HG02970 (cell line): ENCODE measurements around the gene COPE.
"Not testable (repeated sequence)": the region's sequence is repeated elsewhere in the genome, so short reads cannot be mapped to it uniquely, and the experiment has no call there.

Source experiments
- ATAC-seq: cut with Tn5 transposase; IDR thresholded peaks from one replicate; pipeline ENCODE4 v1.9.1; 2021; ENCODE audit warnings: mild to moderate bottlenecking, moderate library complexity, moderate number of reproducible peaks; ENCODE audit not compliant: unreplicated experiment, low FRiP score

COPE gene

GRCh38 chr19:18919086-18919899 lies at the start of gene COPE, which contains the start of gene DDX49:
Gene COPE (minus strand): TSS chr19:18919387. CDS start chr19:18919348, 39 bp downstream.
Gene DDX49 (plus strand): TSS chr19:18919715. CDS start chr19:18919742, 27 bp downstream.
- ATAC-seq, result peak; percentile 94

GRCh38 chr19:18967358-18968146 lies 48.4 kb upstream of the COPE start:
- no peak for ATAC-seq

GRCh38 chr19:18966307-18966706 lies 47.1 kb upstream of the COPE start:
- no peak for ATAC-seq

GRCh38 chr19:18964121-18964520 lies 44.9 kb upstream of the COPE start:
- no peak for ATAC-seq

- ATAC-seq, result no peak
Observed at GRCh38 chr19:18961767-18962620, 42.8 kb upstream of the COPE start.

- no peak for ATAC-seq
Observed at GRCh38 chr19:18960370-18960769, 41.2 kb upstream of the COPE start.

GRCh38 chr19:18955042-18955441 lies 35.9 kb upstream of the COPE start:
- no peak for ATAC-seq

GRCh38 chr19:18954094-18954493 lies 34.9 kb upstream of the COPE start:
- no peak for ATAC-seq

GRCh38 chr19:18952364-18953003 lies 33.3 kb upstream of the COPE start:
- not testable (repeated sequence) for ATAC-seq

- ATAC-seq, result no peak
Observed at GRCh38 chr19:18951721-18952281, 32.6 kb upstream of the COPE start.

- ATAC-seq, result no peak
Observed at GRCh38 chr19:18949858-18950257, 30.7 kb upstream of the COPE start.

GRCh38 chr19:18948976-18949356 lies 29.8 kb upstream of the COPE start:
- no peak for ATAC-seq

- no peak for ATAC-seq
Observed at GRCh38 chr19:18948075-18948975, 29.1 kb upstream of the COPE start.

GRCh38 chr19:18946918-18947317 lies 27.7 kb upstream of the COPE start:
- no peak for ATAC-seq

GRCh38 chr19:18946335-18946734 lies 27.1 kb upstream of the COPE start:
- ATAC-seq, result no peak

GRCh38 chr19:18945297-18945696 lies 26.1 kb upstream of the COPE start:
- no peak for ATAC-seq

GRCh38 chr19:18943465-18943864 lies 24.3 kb upstream of the COPE start:
- ATAC-seq, result no peak

GRCh38 chr19:18942692-18943091 lies 23.5 kb upstream of the COPE start:
- no peak for ATAC-seq
